ENCODE data around the gene TNS3.

TNS3 gene

DNA sequence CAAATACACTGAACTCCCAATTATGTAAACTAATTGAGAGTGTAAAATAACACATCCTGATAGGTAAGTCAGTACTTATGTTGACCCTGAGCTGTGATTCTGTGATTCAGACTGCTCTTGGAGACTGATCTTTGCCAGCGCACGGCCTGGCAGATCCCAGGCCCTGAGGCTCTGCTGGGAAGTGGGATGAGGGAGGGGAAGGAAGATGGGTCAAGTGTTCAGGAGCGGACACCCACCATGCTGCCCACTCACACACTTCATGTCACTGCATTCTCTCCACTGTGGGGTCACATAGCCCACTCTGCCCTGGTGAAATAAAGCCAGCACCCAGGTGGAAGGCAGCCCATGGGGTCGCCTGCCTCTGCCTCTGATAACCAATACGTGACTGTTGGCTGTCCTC lies 226.2 kb downstream of the TNS3 start:
- no peak for DNase-seq

DNA sequence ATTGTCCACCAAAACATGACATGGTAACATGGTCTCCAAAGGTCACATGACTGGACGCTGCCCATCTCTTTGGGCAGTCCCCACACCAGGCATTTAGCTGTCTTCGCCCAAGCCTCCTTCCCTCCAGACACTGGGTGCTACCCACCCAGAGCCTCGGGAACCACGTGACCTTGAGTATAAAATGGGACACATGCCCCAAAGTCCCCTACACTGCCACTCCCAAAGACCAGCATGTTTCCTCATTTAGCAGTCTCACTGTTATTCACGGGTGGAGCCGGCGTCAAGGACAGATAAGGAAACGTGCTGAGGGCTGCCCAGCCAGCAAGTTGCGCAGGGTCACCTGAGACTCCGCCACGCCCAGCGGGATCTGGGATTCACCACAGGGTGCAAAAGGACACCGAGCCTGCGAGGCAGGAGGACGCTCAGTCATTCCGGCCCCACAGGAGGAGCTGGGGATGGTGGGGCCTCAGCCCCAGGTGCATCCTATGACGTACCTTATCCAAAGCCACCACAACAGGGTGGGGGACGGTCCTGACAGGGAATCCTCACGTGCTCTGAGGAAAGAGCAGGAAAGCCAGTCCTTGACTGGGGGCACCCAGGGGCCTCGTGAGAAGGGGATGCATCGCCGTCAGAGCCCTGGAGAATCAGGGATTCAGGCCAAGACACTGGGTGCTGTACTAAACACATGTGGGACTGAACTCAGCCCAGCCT lies 226.9 kb downstream of the TNS3 start:
- no peak for DNase-seq

DNA sequence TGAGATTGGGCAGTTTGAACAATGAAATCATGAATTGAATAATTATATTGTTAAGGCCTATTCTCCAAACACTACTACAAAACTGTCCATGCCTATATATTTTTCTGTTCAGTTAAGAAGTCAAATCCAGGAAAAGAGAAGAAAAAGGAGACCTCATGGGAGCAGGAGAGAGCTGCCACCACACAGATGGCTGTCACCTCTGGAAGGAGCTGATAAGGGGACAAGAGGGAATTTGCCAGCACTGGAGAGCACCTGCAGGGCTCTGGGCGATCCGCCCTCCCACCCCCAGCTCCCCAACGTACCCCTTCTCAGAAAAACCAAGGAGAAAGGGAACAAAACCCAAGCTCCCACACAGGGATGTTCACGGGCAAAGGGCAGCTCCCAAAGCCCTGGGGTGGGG lies 227.8 kb downstream of the TNS3 start:
- DNase-seq, result no peak

DNA sequence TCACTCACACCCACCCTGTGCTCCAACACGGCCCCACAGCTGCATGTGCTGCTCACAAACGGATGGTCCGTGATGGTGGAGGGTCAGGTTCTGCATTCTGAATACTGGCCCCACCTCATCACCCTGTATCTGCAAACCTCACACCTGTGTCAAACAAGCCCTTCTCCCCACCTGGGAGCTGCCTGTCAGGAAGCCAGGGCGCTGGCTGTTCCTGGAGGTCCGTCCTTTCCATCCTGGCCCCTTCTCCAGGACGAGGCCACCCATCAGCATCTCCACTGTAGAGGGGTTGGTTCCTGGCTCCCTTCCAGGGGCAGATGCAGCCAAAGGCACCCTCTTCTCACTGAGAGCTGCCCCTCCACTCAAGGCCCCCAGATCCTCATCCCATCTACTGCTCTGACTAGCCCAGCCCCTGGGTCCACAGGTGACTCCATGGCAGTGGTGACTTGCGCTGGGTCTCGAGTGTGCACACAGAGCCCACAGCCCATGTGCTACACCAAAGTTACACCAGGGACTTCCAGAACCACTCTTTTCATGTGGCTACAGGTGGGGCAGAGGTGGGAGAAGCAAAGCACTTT lies 229.4 kb downstream of the TNS3 start:
- DNase-seq, result no peak

DNA sequence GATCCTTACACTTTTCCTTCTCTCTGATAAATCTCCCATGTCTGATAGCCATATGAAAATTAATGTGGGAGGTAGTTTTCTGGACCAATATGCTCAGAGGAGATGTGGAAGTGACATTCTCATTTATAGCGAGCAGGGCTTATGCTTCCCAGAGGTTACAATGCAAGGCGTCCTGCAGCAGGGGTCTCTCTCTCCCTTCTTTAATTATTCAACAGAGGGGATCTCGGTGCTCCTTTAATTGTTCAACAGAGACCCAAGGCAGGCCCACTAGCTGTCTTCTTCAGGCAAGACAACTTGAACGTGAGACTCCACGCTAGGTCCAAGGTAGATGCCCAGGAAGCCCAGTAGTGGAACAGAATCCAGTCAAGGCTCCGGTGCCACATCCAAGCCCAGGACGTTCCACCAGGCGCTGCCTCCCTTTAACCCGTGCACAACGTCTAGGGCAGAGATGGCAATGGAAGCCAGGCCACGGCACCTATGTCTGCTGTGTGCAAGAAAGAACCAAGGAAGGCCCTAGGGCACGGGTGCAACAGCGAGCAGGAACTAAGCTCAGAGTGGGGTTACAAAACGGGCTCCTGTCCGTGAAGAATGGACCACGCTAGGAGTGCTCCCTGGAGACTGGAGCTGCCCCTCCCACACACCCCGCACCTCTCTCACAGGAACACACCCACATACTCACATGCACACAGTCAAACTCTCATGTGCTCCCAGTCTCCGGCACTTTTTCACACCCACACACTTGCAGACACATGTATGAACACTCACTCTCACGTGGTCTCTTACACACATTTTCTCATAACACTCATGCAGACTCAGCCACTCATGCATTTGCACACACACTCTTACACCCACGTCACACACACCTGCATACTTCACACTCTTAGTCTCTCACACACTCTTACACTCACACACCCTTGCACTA lies 230.4 kb downstream of the TNS3 start:
- no peak for DNase-seq

DNA sequence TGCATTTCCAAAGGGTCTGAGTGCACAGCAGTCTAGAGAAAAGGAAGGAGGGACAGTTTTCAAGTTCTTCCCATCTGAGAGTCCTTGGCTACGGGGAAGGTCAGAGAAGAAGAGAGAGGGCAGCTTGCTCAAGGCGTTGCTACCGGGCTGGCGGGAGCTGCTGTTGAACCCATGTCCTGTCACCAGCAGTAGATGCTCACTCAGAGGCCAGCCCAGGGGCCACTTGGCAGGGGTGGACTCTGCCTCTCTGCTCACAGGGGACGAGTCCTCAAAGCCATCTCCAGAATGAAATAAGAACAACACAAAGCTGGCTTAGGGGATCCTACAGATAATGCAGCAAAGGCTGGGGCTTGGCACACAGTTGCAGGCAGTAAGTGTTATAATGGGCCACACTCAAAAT lies 231.5 kb downstream of the TNS3 start:
- DNase-seq, result no peak

DNA sequence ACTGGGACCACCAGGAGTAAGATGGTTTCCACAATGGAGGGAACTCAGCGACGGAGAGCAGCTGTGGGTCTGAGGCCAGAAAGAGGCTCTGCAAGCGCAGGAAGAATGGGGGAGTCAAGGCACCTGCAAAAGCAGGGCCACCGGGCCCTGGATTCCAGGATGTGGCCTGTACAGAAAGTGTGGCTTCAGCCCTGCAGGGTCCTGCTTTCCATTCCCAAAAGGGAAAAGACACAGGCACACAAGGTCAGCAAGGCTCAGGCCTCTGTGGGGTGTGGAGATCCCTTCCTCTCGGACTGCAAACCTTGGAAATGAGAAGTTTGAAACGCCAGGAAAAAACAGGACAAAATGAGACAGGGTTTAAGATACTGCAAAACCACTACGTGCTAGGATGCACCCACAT lies 232.5 kb downstream of the TNS3 start:
- DNase-seq, result no peak

DNA sequence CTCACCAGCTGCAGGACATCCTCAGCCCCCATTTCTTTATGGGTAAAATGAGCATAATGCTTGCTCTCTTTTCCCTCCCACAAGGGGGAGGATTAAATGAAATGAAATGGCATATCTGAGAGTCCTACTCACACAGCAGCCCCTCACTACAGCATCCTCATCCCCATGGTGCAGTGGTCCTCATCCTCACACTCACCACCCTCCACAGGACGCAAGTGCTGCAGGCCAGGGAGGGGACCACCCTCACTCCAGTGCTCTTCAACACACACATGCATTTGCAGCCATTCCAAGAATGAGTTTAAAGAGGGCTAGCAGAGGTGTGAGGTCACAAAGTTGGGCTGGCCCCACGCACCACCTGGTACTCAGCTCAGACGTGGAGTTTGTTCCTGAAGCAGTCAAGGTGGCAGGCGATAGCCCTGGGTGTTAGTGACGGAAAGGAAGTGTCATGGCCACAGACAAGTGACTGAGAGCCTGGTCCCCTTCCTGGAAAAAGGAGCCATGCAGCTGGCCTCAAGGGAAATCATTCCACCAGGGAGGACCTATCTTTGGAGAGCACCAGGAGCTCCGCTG lies 234.0 kb downstream of the TNS3 start:
- DNase-seq, result no peak

DNA sequence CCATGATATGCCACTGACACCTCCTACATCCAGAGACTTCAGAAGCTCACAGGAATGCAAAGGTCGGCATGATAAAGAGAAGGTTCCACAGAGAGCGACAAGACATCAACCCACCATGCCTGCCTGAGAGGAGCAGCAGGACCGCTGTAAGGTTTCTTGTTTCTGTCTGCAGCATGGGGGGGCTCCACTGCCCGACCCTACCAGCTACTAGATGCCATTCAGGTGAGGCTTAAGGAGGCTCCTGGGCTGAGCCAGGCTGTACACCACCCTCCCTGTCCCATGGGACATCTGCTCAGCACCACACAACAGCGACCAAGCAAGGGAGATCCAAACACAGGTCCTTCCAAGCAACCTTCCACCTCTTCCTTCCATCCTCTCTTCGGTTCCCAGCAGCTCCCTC lies 234.6 kb downstream of the TNS3 start:
- DNase-seq, result no peak

DNA sequence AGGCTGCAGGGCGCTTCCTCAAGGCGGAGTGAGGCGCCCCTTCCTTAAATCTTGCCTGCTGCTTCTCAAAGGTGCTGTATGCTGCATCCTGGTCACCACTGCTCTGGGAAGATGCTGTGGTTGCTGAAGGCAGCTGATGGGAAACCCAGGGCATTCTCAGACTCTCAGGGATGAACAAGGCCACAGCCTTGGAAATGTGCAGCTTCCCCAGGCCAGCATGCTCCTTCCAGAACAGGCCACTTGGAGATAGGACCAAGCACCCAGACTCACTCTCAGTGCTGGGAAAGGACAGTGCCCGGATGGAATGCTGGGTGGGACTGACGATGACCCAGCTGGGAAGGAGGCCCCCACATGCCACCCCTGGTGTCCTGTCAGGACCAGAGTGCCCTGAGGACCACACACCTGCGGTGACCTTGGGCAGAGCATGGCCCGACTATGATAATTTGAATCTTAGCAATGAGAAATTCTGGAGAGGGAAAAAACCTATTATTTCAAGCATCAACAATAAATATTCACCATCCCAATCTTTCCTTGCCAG lies 235.5 kb downstream of the TNS3 start:
- no peak for DNase-seq

DNA sequence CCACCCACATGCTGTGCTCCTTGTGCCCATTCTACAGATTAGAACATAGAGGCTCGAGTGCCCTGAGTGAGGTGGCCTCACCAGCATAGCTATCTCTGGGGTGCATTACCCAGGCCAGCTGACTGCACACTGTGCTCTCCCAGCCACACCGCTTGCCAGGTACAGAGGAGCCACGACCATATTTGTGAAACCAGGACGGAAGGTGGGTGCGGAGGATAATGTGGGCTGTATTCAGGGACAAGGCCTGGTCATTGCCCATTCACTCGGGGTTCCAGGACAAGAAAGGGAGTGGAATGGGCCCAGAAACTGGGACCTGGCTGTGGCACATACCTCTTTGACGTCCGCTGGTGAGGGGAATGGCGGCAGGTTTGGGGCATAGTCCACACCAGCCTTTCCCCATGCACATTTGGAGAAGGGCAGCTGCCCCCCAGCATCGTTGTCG lies 236.0 kb downstream of the TNS3 start:
- no peak for DNase-seq

DNA sequence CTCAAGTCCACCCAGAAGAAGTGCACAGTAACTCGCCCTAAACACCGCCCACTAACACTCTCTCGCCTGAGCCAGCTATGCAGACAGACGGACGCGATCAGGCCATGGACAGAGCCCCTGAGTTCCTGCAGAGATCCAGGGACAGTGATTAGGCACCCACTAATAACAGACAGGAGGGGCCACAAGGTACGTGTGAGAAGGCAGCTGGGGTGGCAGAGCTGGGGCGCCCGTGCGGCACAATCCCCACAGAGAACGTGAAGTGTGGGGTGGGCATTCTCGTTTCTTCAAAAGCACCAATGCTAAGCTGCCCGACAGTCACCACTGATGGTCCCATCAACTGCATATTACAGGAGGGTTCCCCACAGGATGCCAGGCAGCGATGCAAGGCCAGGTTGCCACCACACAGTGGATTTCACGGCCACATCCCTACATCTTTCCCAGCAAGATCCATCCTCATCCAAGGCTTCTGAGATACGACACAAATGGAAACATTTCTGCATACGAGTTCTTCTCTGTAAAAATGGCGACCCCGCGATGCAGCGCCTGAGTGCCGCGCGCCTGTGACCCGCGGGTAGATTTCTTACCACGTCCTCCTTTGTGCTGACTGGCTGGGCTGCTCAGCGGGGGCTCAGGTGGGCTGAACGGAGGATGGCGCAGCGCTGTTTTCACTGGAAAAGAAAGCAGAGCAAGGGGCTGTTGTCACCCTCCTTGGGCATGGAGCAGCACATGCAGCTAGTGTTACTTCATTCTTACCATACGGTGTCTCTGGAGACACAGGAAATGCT lies 237.5 kb downstream of the TNS3 start:
- DNase-seq, result no peak

DNA sequence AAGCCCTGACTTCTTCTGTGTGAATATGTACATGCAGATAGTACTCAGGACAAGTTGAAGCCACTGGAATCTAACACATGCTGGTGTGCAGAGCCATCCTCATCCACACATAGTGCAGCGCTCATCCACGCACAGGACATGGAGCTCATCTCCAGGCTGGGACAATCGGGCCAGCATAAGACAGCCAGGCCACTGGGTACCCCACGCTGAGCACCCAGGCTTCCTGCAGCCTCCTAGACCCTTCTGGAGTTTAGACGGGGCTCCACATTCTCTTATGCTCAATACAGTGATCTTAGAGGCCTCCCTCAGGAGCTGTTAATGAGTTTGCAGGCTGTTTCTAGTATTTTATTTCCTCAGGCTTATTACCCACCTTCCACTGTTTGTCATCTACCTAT lies 238.9 kb downstream of the TNS3 start:
- DNase-seq, result no peak

DNA sequence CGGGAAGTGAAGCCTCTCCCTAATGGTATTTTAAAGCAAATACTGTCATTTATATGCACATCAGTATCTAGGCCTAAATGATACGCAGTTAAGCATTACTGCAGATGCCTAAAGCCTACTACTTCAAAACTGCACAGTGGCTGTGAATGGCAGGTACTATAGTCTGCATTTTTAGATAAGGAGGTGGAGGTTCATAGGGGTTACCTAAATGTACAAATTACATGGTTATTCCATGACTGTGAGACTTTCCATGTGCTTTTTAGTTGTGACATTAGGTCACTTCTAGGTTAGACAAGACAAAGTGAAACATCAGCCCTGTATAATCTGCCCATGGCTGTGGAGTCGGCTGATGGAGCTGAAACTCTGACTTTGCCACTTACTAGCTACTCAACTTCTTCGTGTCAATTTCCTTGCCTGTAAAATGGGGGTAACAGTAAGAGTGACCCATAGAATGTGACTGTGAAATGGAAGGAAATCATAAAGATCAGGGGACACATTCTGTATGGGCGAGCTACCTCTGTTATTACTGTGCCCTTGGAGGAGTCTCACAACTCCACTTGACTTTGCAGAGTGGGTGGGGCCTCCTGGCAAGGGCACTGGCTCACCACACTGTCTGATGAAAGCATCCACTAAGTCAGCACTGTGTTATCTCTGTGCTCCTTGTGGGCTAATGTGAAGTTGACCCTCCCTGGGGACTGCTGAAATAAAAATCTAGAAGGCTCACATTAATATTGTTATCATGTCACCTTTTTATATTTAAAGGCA lies 239.4 kb downstream of the TNS3 start:
- no peak for DNase-seq

DNA sequence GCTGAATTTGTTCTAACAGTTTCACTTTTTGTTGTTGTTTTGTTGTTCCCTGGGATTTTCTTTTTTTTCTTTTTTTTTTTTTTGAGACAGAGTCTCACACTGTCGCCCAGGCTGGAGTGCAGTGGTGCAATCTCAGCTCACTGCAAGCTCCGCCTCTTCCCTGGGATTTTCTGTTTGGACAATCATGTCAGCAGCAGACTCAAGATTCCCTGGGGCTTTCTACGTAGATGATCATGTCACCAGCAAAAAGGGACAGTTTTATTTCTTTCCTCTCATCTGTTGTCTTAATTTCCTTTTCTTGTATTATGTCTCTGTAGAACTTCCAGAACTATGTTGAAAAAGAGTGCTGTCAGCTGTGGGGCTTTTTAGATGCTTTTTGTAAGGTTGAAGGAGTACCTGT lies 241.4 kb downstream of the TNS3 start:
- DNase-seq, result no peak

DNA sequence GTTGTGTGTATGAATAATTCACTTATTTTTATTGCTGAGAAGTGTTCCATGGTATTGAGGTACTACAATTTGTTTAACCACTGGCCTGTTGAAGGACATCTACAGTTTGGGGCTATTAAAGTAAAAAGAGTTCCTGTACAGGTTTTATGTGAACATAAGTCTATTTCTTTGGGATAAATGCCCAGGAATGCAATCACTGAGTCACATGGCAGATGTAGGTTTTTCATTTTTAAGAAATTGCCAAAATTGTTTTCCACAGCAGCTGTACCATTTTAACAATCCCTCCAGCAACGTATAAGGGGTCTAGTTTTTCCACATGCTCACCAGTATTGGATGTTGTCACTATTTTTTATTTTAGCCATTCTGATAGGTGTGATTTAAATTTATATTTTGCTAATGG lies 243.9 kb downstream of the TNS3 start:
- no peak for DNase-seq

DNA sequence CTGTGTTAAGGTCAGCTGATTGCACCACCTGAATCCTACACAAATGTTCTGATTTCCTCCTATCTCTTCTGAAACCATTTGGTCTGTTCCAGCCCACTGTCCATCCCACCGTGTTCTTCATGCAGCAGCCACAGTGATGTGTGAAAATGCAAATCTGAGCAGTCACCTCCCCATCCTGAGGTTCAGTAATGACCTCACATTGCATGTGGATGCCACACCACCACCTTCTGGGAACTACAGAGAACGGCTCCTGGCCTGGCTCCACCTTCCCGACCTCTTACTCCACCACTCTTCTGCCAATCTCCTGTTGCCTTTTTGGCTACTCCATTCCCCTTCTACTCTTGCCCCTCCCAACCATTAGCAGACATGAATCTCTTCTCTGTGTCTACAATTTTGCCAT lies 244.4 kb downstream of the TNS3 start:
- no peak for DNase-seq

DNA sequence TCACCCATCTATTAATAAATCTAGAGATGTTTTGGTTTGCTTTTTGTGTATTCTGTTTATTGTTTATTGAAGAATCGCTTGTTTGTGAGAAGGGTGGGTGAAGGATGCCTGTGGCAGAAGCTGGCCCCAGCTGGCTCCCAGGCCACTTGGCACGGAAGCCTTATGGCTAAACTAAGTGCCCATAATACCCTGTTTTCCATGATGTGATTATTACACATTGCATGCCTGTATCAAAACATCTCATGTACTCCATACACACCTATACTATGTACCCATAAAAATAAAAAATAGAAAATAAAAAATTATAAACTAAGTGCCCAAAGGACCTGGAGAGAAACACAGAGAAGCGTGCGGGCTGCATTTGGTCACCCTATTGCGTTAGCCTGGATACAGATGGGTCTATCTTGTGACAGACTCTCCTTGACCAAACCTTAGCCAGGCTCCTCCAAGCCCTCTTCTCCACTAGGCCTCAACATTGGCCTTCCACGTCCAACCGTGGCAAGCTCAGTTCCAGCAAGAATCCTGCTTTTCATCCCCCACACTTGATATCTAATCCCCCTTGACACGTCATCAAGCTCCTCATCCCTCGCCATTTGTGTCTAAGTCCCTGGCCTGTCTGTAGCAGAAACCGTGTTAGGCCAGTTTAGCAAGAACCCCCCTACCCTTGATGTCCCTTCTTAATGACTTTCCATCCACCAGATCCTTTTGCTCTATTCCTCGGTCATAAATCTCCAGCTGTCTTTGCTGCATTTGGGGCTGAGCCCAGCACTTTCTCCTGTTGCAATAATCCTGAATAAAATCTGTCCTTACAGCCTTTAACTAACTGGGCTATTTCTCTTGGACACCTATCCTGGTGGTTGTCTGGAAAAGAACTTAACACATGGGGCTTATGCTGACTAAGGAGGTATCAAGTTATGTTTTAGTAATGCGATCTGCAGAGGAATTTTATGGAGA lies 245.2 kb downstream of the TNS3 start:
- no peak for DNase-seq

DNA sequence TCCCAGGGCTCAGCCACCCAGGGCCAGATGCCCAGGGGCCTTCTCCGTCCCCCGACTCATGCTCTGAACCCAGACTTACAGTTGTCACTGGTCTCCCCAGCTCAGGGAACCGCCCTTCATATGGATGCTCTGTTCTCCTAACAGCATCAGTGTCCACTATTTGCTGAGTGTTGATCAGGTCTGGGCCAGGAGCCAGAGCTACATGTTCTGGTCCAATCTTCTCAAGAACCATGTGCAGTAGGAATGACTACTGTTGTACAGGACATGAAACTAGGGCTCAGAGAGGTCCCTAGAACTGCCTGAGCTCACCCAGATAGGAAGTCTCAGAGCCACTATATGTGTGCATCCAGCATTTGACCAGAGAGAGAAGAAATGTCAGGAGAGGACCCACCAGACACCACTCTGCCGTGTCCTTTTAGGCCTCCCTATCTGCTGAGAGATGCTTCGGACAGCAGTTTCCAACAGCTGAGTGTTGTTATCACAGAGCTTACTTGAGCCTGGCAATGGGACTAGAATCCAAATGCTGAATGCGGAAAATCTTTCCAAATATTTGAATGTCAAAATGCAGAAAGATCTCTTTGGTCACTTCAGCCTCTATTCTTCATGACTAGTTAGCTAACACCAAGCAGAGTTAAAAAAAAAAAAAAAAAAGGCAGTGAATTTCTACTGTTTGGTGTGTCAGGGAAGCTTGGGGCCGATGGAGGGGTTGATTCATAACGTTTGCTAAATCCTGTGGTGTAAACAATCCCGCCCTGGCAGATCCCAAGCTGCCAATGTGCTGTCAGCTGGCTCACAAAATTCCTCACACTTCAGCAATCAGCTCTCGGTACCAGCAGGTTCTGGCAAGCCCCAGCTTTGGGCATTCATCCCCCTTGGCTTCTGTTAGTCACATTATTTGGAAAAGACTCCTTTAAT lies 246.1 kb downstream of the TNS3 start:
- DNase-seq, result no peak

All from activated CD4-positive, alpha-beta T cell treated with anti-CD3 and anti-CD28 coated beads, Interleukin-2, Interleukin-6, amounts not matched to agents 100 ng/mL and 50 ng/mL, durations not matched to agents 16 hours and 8 hours (primary cell).